ENCODE data around the gene CTRB1. TPM values are rescaled to one million over a fixed set of nuclear protein-coding genes. Genes with fewer than 3 reads are reported as not detected.
A peak's percentile ranks its signal among the peaks of the same experiment; 100 is the strongest.

The CTRB1 gene
- total RNA-seq, 1 experiment from 2014 or later = not detected

DNA sequence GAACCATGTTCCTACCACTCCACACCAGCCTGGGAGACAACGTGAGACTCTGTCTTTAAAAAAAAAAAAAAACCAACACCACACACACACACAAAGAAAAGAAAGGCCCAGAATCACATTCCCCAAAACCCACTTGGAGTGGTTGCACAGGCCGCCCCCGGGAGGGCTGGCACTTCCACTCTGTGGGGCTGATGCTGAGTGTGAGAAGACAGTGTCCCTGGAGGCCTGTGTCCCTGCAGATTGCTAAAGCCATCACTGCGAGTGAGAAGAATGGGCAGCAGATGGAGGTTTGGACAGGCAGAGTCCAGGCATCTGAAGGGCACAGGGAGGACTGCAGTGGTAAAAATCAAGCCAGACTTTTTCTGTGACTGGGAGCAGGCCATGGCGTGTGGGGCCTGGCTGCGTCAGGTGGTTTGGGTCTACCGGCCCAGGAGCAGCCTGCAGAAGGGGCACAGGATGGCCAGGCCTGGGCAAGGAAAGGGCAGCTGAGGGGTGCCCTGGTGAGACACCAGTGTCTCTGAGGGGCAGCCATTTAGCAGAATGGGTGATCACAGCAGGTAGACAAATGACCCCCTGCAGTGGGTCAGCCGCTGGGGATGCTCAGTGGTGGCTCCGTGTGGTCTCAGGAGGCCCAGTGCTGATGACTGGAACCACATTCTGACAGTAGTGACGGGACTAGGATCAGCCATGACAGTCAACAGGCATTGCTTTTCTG lies 24.9 kb upstream of the CTRB1 start:
- no peak overlapping the region for H2BK120ac ChIP-seq (ENCODE audit: low read depth, low read length, poor library complexity, severe bottlenecking)
- H3T11ph ChIP-seq (ENCODE audit: low read length) = no peak overlapping the region
- H2BK15ac ChIP-seq (ENCODE audit: low read depth, low read length) = no peak overlapping the region
- Mint-ChIP-seq H3K4me3 (no peak overlapping the region; a peak in 1 of 5 replicates), H3K36me3 (ENCODE audit: insufficient read depth in 1 of 3, low read depth in 3 of 3) (no peaks in the 10 kb centered on the region), H3K9me3 (no peaks in the 10 kb centered on the region; a peak in 1 of 5 replicates), H3K27me3 (ENCODE audit: low read depth) (peaks cover 2% of the 10 kb centered on the region; the same call in 1 of the 2 replicates), H3K4me1 (peaks cover 0 to 11% of the 10 kb centered on the region in 2 experiments), H3K27ac (peak overlapping the region in 1 of 3 experiments; percentile 70; a peak in 1 of 7 replicates)
- H3K9ac ChIP-seq (ENCODE audit: extremely low read depth, insufficient read length, low read length) = no peak overlapping the region
- no peaks in the 10 kb centered on the region for H3K79me2 ChIP-seq (ENCODE audit: insufficient read depth, low read length)
- no peak overlapping the region for H2AFZ ChIP-seq (ENCODE audit: low read length)
- no peak overlapping the region for H3K27ac ChIP-seq (ENCODE audit: insufficient read length, low read depth, low read length)
- no peak overlapping the region for H3K14ac ChIP-seq (ENCODE audit: insufficient read depth, low read length)
- no peak for DNase-seq
- no peak overlapping the region for H3K4ac ChIP-seq (ENCODE audit: low read depth, low read length)
- H4K8ac ChIP-seq (replicated peaks; ENCODE audit: insufficient read length, low read depth, low read length) = no peak overlapping the region
- no peak overlapping the region for H4K5ac ChIP-seq (ENCODE audit: insufficient read length, low read depth, low read length)
- H3K18ac ChIP-seq (ENCODE audit: insufficient read length, low read depth, low read length) = no peak overlapping the region
- H2BK20ac ChIP-seq (ENCODE audit: low read depth, low read length, poor library complexity, severe bottlenecking) = no peak overlapping the region
- H3K4me2 ChIP-seq (ENCODE audit: insufficient read depth, insufficient read length, low read length) = no peak overlapping the region
- no peaks in the 10 kb centered on the region for H3K4me1 ChIP-seq (ENCODE audit: insufficient read depth, low read length)
- H3K79me1 ChIP-seq (ENCODE audit: insufficient read depth, low read depth, low read length, poor library complexity, severe bottlenecking) = no peaks in the 10 kb centered on the region
- H3K9me3 ChIP-seq (ENCODE audit: control insufficient read depth, low read depth, low read length) = no peaks in the 10 kb centered on the region
- TF ChIP-seq, protein P1, sequence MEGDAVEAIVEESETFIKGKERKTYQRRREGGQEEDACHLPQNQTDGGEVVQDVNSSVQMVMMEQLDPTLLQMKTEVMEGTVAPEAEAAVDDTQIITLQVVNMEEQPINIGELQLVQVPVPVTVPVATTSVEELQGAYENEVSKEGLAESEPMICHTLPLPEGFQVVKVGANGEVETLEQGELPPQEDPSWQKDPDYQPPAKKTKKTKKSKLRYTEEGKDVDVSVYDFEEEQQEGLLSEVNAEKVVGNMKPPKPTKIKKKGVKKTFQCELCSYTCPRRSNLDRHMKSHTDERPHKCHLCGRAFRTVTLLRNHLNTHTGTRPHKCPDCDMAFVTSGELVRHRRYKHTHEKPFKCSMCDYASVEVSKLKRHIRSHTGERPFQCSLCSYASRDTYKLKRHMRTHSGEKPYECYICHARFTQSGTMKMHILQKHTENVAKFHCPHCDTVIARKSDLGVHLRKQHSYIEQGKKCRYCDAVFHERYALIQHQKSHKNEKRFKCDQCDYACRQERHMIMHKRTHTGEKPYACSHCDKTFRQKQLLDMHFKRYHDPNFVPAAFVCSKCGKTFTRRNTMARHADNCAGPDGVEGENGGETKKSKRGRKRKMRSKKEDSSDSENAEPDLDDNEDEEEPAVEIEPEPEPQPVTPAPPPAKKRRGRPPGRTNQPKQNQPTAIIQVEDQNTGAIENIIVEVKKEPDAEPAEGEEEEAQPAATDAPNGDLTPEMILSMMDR (conservative IDR thresholded peaks at IDR 0.05) = no peak
- no peaks in the 10 kb centered on the region for H3K23me2 ChIP-seq (ENCODE audit: insufficient read length, low read depth, low read length, poor library complexity, severe bottlenecking)
- H3K23ac ChIP-seq (ENCODE audit: insufficient read length, low read depth, low read length) = no peak overlapping the region
- no peak overlapping the region for H2BK12ac ChIP-seq (ENCODE audit: insufficient read length, low read depth, low read length)
- no peaks in the 10 kb centered on the region for H4K20me1 ChIP-seq (ENCODE audit: control insufficient read depth, insufficient read depth, insufficient read length)
- H4K91ac ChIP-seq (ENCODE audit: insufficient read length, low read depth, low read length) = no peak overlapping the region
- no peak overlapping the region for H3K56ac ChIP-seq (ENCODE audit: insufficient read length, low read depth, low read length)
- H3K27me3 ChIP-seq (ENCODE audit: insufficient read depth, low read length) = no peaks in the 10 kb centered on the region
- H2AK5ac ChIP-seq (ENCODE audit: insufficient read length, low read length) = no peak overlapping the region
- H2BK5ac ChIP-seq (ENCODE audit: insufficient read length, low read length) = no peak overlapping the region
- no CpG with 5 or more reads among the region's 10 CpGs for WGBS (ENCODE audit: extremely low coverage, insufficient read length, low lambda C conversion rate)

All from H9 (cell line).